Prostate gland (tissue), 2 donors: Measurements from ENCODE around the gene SETBP1. TPM values are rescaled to one million over a fixed set of nuclear protein-coding genes. Genes with fewer than 3 reads are reported as not detected.

Experiments used
- DNase-seq: peaks from one replicate; pipeline ENCODE4 v3.0.0-alpha.2; 2019; ENCODE audit warnings: low spot score
- H3K27ac ChIP-seq, 2 donors: fragments of 200-600 bp; sonication (generic); 2 replicates each; pipeline ENCODE4 v1.5.1; 2017 to 2019
- H3K27me3 ChIP-seq: fragments of 200-600 bp; sonication (generic); replicated peaks from 2 replicates; pipeline ENCODE4 v1.5.1; 2019; ENCODE audit not compliant: insufficient read depth
- H3K36me3 ChIP-seq, 2 donors: fragments of 200-600 bp; sonication (generic); 1 replicate in 1 of 2; 2 replicates in 1 of 2; pipeline versions ENCODE4 v1.5.1 to v1.8.1; 2017 to 2019
- H3K4me1 ChIP-seq: fragments of 200-600 bp; sonication (generic); replicated peaks from 2 replicates; pipeline ENCODE4 v1.5.1; 2019
- H3K4me3 ChIP-seq, 2 donors: fragments of 200-600 bp; sonication (generic); 2 replicates each; pipeline ENCODE4 v1.5.1; 2017 to 2019
- H3K9me3 ChIP-seq: fragments of 200-600 bp; sonication (generic); 2 replicates; pipeline ENCODE4 v1.5.1; 2017
- CTCF ChIP-seq, 4 experiments: fragments of 200-600 bp in 2 of 4; fragments of 450-650 bp in 2 of 4; sonication (generic) in 2 of 4; IDR thresholded peaks; 1 replicate in 3 of 4; 2 replicates in 1 of 4; pipeline ENCODE4 v1.5.1; 2016 to 2019; ENCODE audit warnings: antibody characterized with exemption in 4 of 4, mild to moderate bottlenecking in 2 of 4, moderate library complexity in 2 of 4
- POLR2A ChIP-seq: fragments of 450-650 bp; IDR thresholded peaks from one replicate; pipeline ENCODE4 v1.6.1; 2016; ENCODE audit warnings: antibody characterized with exemption, mild to moderate bottlenecking
- POLR2AphosphoS5 ChIP-seq: sonication (generic); formaldehyde crosslinking; IDR thresholded peaks from one replicate; pipeline ENCODE4 v1.6.1; 2017; ENCODE audit warnings: antibody characterized with exemption
- WGBS: methylation state at CpG from one replicate; pipeline ENCODE4 v1.1.5; 2018; 5-methylcytosine and 5-hydroxymethylcytosine counted together
- intact Hi-C: fragments of 100-400 bp; cut with DNase I; formaldehyde crosslinking; loops from one replicate; pipeline ENCODE4 v1.14.2; 2022
- total RNA-seq, 2 donors: library from RNA; depleted of rRNA; stranded (reverse); fragments of >200 nt; gene quantifications; one replicate each; pipeline ENCODE4 v1.1.0, GENCODE V29; 2016

Gene SETBP1
- total RNA-seq, 2 donors from 2014 or later = 28.4 to 45.1 TPM

GRCh38 chr18:44792456-44793061 lies 111.9 kb downstream of the SETBP1 start:
- WGBS = 58% methylated on average over 8 of the region's 8 CpGs
- no peak for DNase-seq

GRCh38 chr18:44793194-44793593 lies 112.5 kb downstream of the SETBP1 start:
- no peak for TF ChIP-seq POLR2AphosphoS5
- H3K4me3 ChIP-seq = no peak overlapping the region
- no peaks in the 10 kb centered on the region for H3K9me3 ChIP-seq
- H3K4me1 ChIP-seq = peaks cover 9% of the 10 kb centered on the region
- intact Hi-C loops = no loop called here
- no peaks in the 10 kb centered on the region for H3K27me3 ChIP-seq
- 69% methylated on average over 2 of the region's 2 CpGs for WGBS
- H3K27ac ChIP-seq = no peak overlapping the region
- no peaks in the 10 kb centered on the region for H3K36me3 ChIP-seq
- DNase-seq = no peak

More at GRCh38 chr18:44792456-44793061, 111.9 kb downstream of the SETBP1 start:
- intact Hi-C loops = no loop called here
- Histone ChIP-seq H3K4me1 (peaks cover 9% of the 10 kb centered on the region), H3K27me3 (no peaks in the 10 kb centered on the region), H3K36me3 (no peaks in the 10 kb centered on the region), H3K4me3 (no peak overlapping the region), H3K9me3 (no peaks in the 10 kb centered on the region), H3K27ac (peak overlapping the region in 1 of 2 donors; percentile 38)
- TF ChIP-seq CTCF (IDR thresholded peaks at IDR 0.05) (no peak), POLR2AphosphoS5 (no peak), POLR2A (no peak)

- H3K27me3 ChIP-seq = no peaks in the 10 kb centered on the region
- 98% methylated on average over 1 of the region's 1 CpG for WGBS
- no peak for DNase-seq
- TF ChIP-seq POLR2A (no peak), POLR2AphosphoS5 (no peak), CTCF (IDR thresholded peaks at IDR 0.05) (no peak)
- H3K36me3 ChIP-seq = no peaks in the 10 kb centered on the region
- H3K4me3 ChIP-seq = no peak overlapping the region
- intact Hi-C loops = no loop called here
- no peaks in the 10 kb centered on the region for H3K9me3 ChIP-seq
- no peak overlapping the region for H3K27ac ChIP-seq
- peaks cover 9% of the 10 kb centered on the region for H3K4me1 ChIP-seq
These were observed 113.0 kb downstream of the SETBP1 start for GRCh38 chr18:44793685-44794084.

GRCh38 chr18:44795241-44795640 lies 114.6 kb downstream of the SETBP1 start:
- DNase-seq = no peak
- no peaks in the 10 kb centered on the region for H3K27me3 ChIP-seq
- H3K36me3 ChIP-seq = no peaks in the 10 kb centered on the region
- peaks cover under 1% of the 10 kb centered on the region for H3K4me1 ChIP-seq
- intact Hi-C loops = no loop called here
- H3K27ac ChIP-seq = no peak overlapping the region
- TF ChIP-seq POLR2AphosphoS5 = no peak
- TF ChIP-seq POLR2A = no peak
- TF ChIP-seq CTCF (IDR thresholded peaks at IDR 0.05) = no peak
- no peak overlapping the region for H3K4me3 ChIP-seq
- WGBS = 89% methylated on average over 4 of the region's 4 CpGs
- H3K9me3 ChIP-seq = no peaks in the 10 kb centered on the region

- DNase-seq = no peak
- H3K4me1 ChIP-seq = no peaks in the 10 kb centered on the region
- no peak overlapping the region for H3K27ac ChIP-seq
These were observed 116.0 kb downstream of the SETBP1 start for GRCh38 chr18:44796429-44797428.

More at GRCh38 chr18:44796429-44797428, 116.0 kb downstream of the SETBP1 start:
- WGBS = 64% methylated on average over 6 of the region's 6 CpGs
- TF ChIP-seq POLR2AphosphoS5 (no peak), POLR2A (no peak), CTCF (IDR thresholded peaks at IDR 0.05) (no peak)
- Histone ChIP-seq H3K9me3 (no peaks in the 10 kb centered on the region), H3K4me3 (no peak overlapping the region), H3K36me3 (no peaks in the 10 kb centered on the region), H3K27me3 (no peaks in the 10 kb centered on the region)
- intact Hi-C loops = no loop called here
